Measurements from ENCODE around the gene ORC2.
"Not testable (repeated sequence)": the region's sequence is repeated elsewhere in the genome, so short reads cannot be mapped to it uniquely, and the experiment has no call there.

The ORC2 gene

GRCh38 chr2:200939832-200940231 lies 23.6 kb downstream of the ORC2 start:
- no peak for DNase-seq (ENCODE audit: low read depth in 2 of 3, low spot score in 1 of 3)

- no peak for DNase-seq (ENCODE audit: low read depth in 2 of 3, low spot score in 1 of 3)
Measured at GRCh38 chr2:200930947-200931626, 32.4 kb downstream of the ORC2 start.

GRCh38 chr2:200929334-200930249 lies 33.9 kb downstream of the ORC2 start:
- DNase-seq (ENCODE audit: low read depth in 2 of 3, low spot score in 1 of 3) = no peak

GRCh38 chr2:200922439-200922838 lies 41.0 kb downstream of the ORC2 start:
- no peak for DNase-seq (ENCODE audit: low read depth in 2 of 3, low spot score in 1 of 3)

- no peak for DNase-seq (ENCODE audit: low read depth in 2 of 3, low spot score in 1 of 3)
Measured at GRCh38 chr2:200913654-200914053, 49.8 kb downstream of the ORC2 start.

- no peak for DNase-seq (ENCODE audit: low read depth in 2 of 3, low spot score in 1 of 3)
Measured at GRCh38 chr2:200909958-200910357, 53.5 kb downstream of the ORC2 start.

- DNase-seq (ENCODE audit: low read depth in 2 of 3, low spot score in 1 of 3) = peak; percentile 17 to 48 (median 34)
Measured at GRCh38 chr2:200905618-200906296, 57.7 kb downstream of the ORC2 start.

GRCh38 chr2:200901459-200902072 lies 61.9 kb downstream of the ORC2 start:
- peak; percentile 54 to 69 (median 60) for DNase-seq (ENCODE audit: low read depth in 2 of 3, low spot score in 1 of 3)

GRCh38 chr2:200899482-200899881 lies 64.0 kb downstream of the ORC2 start:
- no peak for DNase-seq (ENCODE audit: low read depth in 2 of 3, low spot score in 1 of 3)

GRCh38 chr2:200888704-200889625 lies 74.5 kb downstream of the ORC2 start, which contains the start of the genes NIF3L1 and PPIL3:
Gene NIF3L1 (plus strand): TSS chr2:200889371. CDS start chr2:200891944, 2,573 bp downstream.
Gene PPIL3 (minus strand): TSS chr2:200889077. CDS start chr2:200887615, 1,462 bp downstream.
- peak; percentile 94 to 97 (median 96) for DNase-seq (ENCODE audit: low read depth in 2 of 3, low spot score in 1 of 3)

GRCh38 chr2:200881715-200882249 lies 81.7 kb downstream of the ORC2 start:
- DNase-seq (ENCODE audit: low read depth in 2 of 3, low spot score in 1 of 3) = not testable (repeated sequence)

GRCh38 chr2:200878289-200878880 lies 85.1 kb downstream of the ORC2 start:
- no peak for DNase-seq (ENCODE audit: low read depth in 2 of 3, low spot score in 1 of 3)

- no peak for DNase-seq (ENCODE audit: low read depth in 2 of 3, low spot score in 1 of 3)
Measured at GRCh38 chr2:200877443-200877842, 86.0 kb downstream of the ORC2 start.

- no peak for DNase-seq (ENCODE audit: low read depth in 2 of 3, low spot score in 1 of 3)
Measured at GRCh38 chr2:200873560-200873959, 89.9 kb downstream of the ORC2 start.

- no peak for DNase-seq (ENCODE audit: low read depth in 2 of 3, low spot score in 1 of 3)
Measured at GRCh38 chr2:200871151-200871550, 92.3 kb downstream of the ORC2 start.

GRCh38 chr2:200869014-200869413 lies 94.4 kb downstream of the ORC2 start:
- DNase-seq (ENCODE audit: low read depth in 2 of 3, low spot score in 1 of 3) = no peak

- DNase-seq (ENCODE audit: low read depth in 2 of 3, low spot score in 1 of 3) = peak; percentile 93 to 96 (median 94)
Measured at GRCh38 chr2:200864176-200865034, 99.1 kb downstream of the ORC2 start, which contains the start of gene CLK1. Gene CLK1 (minus strand): TSS chr2:200864658. CDS start chr2:200861862, 2,796 bp downstream.

GRCh38 chr2:200863782-200864175 lies 99.7 kb downstream of the ORC2 start:
- DNase-seq (ENCODE audit: low read depth in 2 of 3, low spot score in 1 of 3) = no peak
